GM12878 (cell line): ENCODE results near the gene SNN. TPM values are rescaled to one million over a fixed set of nuclear protein-coding genes. Genes with fewer than 3 reads are reported as not detected.

Experiments
- ATAC-seq: fragments of 200-7000 bp; cut with Tn5 transposase; 3 replicates; pipeline ENCODE4 v1.9.1; 2020; ENCODE audit warnings: mild to moderate bottlenecking, moderate library complexity
- BruUV-seq: library from RNA; stranded (reverse); fragments of 400-500 nt; replicated peaks from 2 replicates; lab custom pipeline; 2021; lab: Mats Ljungman, UMichigan
- CTCF ChIA-PET: fragments of 300-600 bp; sonication (Branson Sonifier 250); formaldehyde crosslinking; extraction: SDS; loops from one replicate; lab custom pipeline; 2021; ENCODE audit warnings: inconsistent platforms; lab: Yijun Ruan, JAX
- POLR2A ChIA-PET: fragments of 350-600 bp; formaldehyde crosslinking; extraction: SDS; loops from one replicate; lab custom pipeline; 2021; ENCODE audit warnings: inconsistent platforms; lab: Charles Lee
- RAD21 ChIA-PET: fragments of 300-600 bp; sonication (Branson Sonifier 250); formaldehyde crosslinking; loops from one replicate; lab custom pipeline; 2023; ENCODE audit warnings: antibody characterized with exemption; ENCODE audit not compliant: unreplicated experiment; lab: Charles Lee
- SMC1A ChIA-PET: fragments of 300-600 bp; sonication (Branson Sonifier 250); formaldehyde crosslinking; loops from one replicate; lab custom pipeline; 2023; ENCODE audit not compliant: unreplicated experiment, uncharacterized antibody; lab: Charles Lee
- DNase-seq: peaks from one replicate; pipeline ENCODE4 v3.0.0-alpha.2; 2011; ENCODE audit warnings: low read depth, low spot score
- FAIRE-seq: peaks from 3 replicates; lab custom pipeline; 2011; peaks lifted over from hg19 to GRCh38; lab: Jason Lieb, UNC
- H2AFZ ChIP-seq: 2 replicates; pipeline ENCODE4 v1.6.0; 2011; ENCODE audit warnings: low read depth, low read length, control low read depth; ENCODE audit not compliant: control insufficient read depth
- H3K27ac ChIP-seq: 2 replicates; pipeline ENCODE4 v1.5.1; 2011; ENCODE audit warnings: control low read depth; ENCODE audit not compliant: control insufficient read depth, insufficient read depth
- H3K27me3 ChIP-seq, 2 experiments: replicated peaks in 1 of 2; 2 replicates each; pipeline versions ENCODE4 v1.6.0 to v1.6.1; 2011; ENCODE audit warnings: low read length in 1 of 2; ENCODE audit not compliant: control insufficient read depth in 2 of 2, insufficient read depth in 2 of 2
- H3K36me3 ChIP-seq, 2 experiments: 2 replicates each; pipeline ENCODE4 v1.5.1; 2011; ENCODE audit warnings: low read length in 1 of 2; ENCODE audit not compliant: control insufficient read depth in 2 of 2, insufficient read depth in 2 of 2
- H3K4me1 ChIP-seq: 2 replicates; pipeline ENCODE4 v1.6.1; 2011; ENCODE audit warnings: mild to moderate bottlenecking, low read length, moderate library complexity, mixed read lengths; ENCODE audit not compliant: control insufficient read depth, insufficient read depth
- H3K4me2 ChIP-seq: 2 replicates; pipeline ENCODE4 v1.6.0; 2011; ENCODE audit warnings: control low read depth; ENCODE audit not compliant: control insufficient read depth, insufficient read depth
- H3K4me3 ChIP-seq: fragments of 200-600 bp; sonication (generic); 2 replicates; pipeline ENCODE4 v1.5.1; 2016
- H3K79me2 ChIP-seq: 2 replicates; pipeline ENCODE4 v1.6.0; 2011; ENCODE audit warnings: low read length; ENCODE audit not compliant: control insufficient read depth, insufficient read depth
- H3K9ac ChIP-seq: 2 replicates; pipeline ENCODE4 v1.8.0; 2011; ENCODE audit warnings: low read length, control low read depth, mixed read lengths; ENCODE audit not compliant: control insufficient read depth, insufficient read depth
- H3K9me3 ChIP-seq: replicated peaks from 3 replicates; pipeline ENCODE4 v1.5.1; 2011; ENCODE audit warnings: mild to moderate bottlenecking, low read length; ENCODE audit not compliant: control insufficient read depth, insufficient read depth
- H4K20me1 ChIP-seq: 2 replicates; pipeline ENCODE4 v1.6.0; 2011; ENCODE audit not compliant: control insufficient read depth, insufficient read depth
- BCL11A ChIP-seq: IDR thresholded peaks from 2 replicates; pipeline ENCODE4 v1.6.1; 2011; ENCODE audit warnings: low read depth, low read length
- NFXL1 ChIP-seq: fragments of 450-650 bp; IDR thresholded peaks from 2 replicates; pipeline ENCODE4 v1.6.1; 2017; ENCODE audit warnings: antibody characterized with exemption, mild to moderate bottlenecking, borderline replicate concordance
- ZNF24 ChIP-seq: fragments of 450-650 bp; IDR thresholded peaks from 2 replicates; pipeline ENCODE4 v1.6.1; 2017; ENCODE audit warnings: antibody characterized with exemption, mild to moderate bottlenecking
- whole genome bisulfite sequencing: methylation state at CpG from one replicate; pipeline ENCODE4 v1.1.6; 2016; ENCODE audit warnings: low lambda C conversion rate; ENCODE audit not compliant: insufficient replicate concordance, insufficient coverage; ENCODE audit errors: missing lambda C conversion rate; 5-methylcytosine and 5-hydroxymethylcytosine counted together
- in situ Hi-C: fragments of 300-500 bp; cut with MboI; formaldehyde crosslinking; loops from 9 replicates; pipeline ENCODE4 v1.14.3; 2018; ENCODE audit warnings: mixed read lengths
- intact Hi-C: fragments of 100-400 bp; cut with micrococcal nuclease; formaldehyde crosslinking; loops from one replicate; pipeline ENCODE4 v1.14.2; 2022; ENCODE audit not compliant: unreplicated experiment
- polyA plus RNA-seq, 11 experiments: library from polyadenylated mRNA; depleted of rRNA in 4 of 11; unstranded in 6 of 11; stranded (reverse) in 5 of 11; fragments of >200 nt; fragmentation: Nextera tagmentation in 4 of 11; fragmentation: Illumina TruSeq in 1 of 11; extraction: Ambion mirVana in 4 of 11; extraction: Trizol in 1 of 11; gene quantifications; 1 replicate in 1 of 11; 2 replicates in 10 of 11; pipeline versions ENCODE4 v1.2.1 to v1.2.3, GENCODE V29; 2011 to 2016; ENCODE audit warnings: inconsistent platforms in 2 of 11, missing spikeins in 2 of 11, low read depth in 1 of 11
- total RNA-seq, 4 experiments: library from RNA; depleted of rRNA in 3 of 4; stranded (reverse); fragments of >200 nt in 3 of 4; fragmentation: Illumina TruSeq in 1 of 4; extraction: Trizol in 1 of 4; gene quantifications; 2 replicates each; pipeline versions ENCODE4 v1.2.1 to v1.2.3, GENCODE V29; 2013 to 2021

The SNN gene
- total and polyA plus RNA-seq, 10 of the 15 experiments (the other 5 are each of a cell fraction or from before 2014, with no cell fraction given): 2.2 to 43.4 (median 27.8) TPM

DNA sequence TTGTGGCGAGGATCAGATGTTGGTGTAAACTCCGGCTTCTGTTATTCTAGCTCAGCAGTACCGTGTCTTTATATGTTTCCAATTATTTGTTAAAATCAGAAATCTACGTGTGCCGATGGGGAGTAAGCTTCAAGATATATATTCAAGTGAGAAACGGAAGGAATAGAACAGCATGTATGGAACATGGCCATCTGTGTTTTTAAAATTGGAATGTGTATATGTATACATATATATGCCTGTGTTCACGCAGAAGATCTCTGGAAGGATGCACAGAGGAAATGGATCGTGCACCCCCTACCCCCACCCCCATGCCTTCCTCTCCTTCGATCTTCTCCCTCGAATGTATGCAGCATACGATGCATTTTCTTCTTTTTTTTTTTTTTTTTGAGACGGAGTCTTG, 7.7 kb upstream of the SNN start:
- no peak overlapping the region for H3K9ac ChIP-seq
- TF ChIP-seq BCL11A (no peak), NFXL1 (no peak)
- TF ChIP-seq, all 136 proteins: peak for 0
- ATAC-seq (no peak), DNase-seq (no peak), FAIRE-seq (no peak)
- RAD21 ChIA-PET: no interaction called here
- CTCF ChIA-PET: interaction anchor here (0.8 to 2.1 kb wide), 4 partner anchors 18 to 261 kb away, joined by 3 to 5 read pairs (median 4); no protein-coding TSS in a partner anchor
- H3K27me3 ChIP-seq: no peaks in the 10 kb centered on the region
- H3K4me2 ChIP-seq: no peak overlapping the region
- H3K4me1 ChIP-seq: peaks cover 9% of the 10 kb centered on the region
- in situ Hi-C loops (loop anchor here (25.0 kb wide), 1 partner anchor 698 kb away; no protein-coding TSS in a partner anchor), intact Hi-C loops (no loop called here)
- POLR2A ChIA-PET: interaction anchor here (0.9 to 1.0 kb wide), 2 partner anchors 13 to 236 kb away, joined by 3 read pairs; no protein-coding TSS in a partner anchor
- WGBS: 66% methylated on average over 11 of the region's 12 CpGs
- H3K36me3 ChIP-seq: no peaks in the 10 kb centered on the region
- no TSS peak for BruUV-seq
- no peak overlapping the region for H3K27ac ChIP-seq
- H3K4me3 ChIP-seq: no peak overlapping the region
- no peak overlapping the region for H2AFZ ChIP-seq
- no peaks in the 10 kb centered on the region for H4K20me1 ChIP-seq
- SMC1A ChIA-PET: interaction anchor here (1.2 kb wide), 1 partner anchor 11 kb away, joined by 3 read pairs; no protein-coding TSS in a partner anchor
- no peaks in the 10 kb centered on the region for H3K79me2 ChIP-seq
- H3K9me3 ChIP-seq: no peaks in the 10 kb centered on the region

DNA sequence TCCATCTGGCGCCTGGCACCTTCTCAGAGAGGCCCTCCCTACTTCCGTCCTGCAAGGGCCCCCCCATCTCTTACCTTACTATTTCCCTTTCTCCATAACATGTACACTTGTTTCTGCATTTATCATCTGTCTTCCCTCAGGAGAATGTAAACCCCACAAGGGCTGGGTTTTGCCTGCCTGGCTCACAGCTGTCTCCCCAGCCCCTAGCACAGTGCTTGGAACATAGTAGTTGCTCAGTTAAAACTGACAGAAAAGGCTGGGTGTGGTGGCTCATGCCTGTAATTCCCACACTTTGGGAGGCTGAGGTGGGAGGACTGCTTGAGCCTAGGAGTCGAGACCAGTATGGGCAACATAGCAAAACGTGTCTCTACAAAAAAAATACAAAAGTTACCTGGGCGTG, 5.7 kb upstream of the SNN start:
- ATAC-seq: no peak
- 76% methylated on average over 5 of the region's 5 CpGs for WGBS
- POLR2A ChIA-PET: no interaction called here

More for the DNA sequence above, 5.7 kb upstream of the SNN start:
- SMC1A ChIA-PET: no interaction called here
- no peak overlapping the region for H3K4me2 ChIP-seq
- H3K36me3 ChIP-seq: no peaks in the 10 kb centered on the region
- H3K79me2 ChIP-seq: no peaks in the 10 kb centered on the region
- peaks cover 7% of the 10 kb centered on the region for H3K4me1 ChIP-seq
- no peak overlapping the region for H3K9ac ChIP-seq
- RAD21 ChIA-PET: interaction anchor here (0.9 kb wide), 1 partner anchor 76 kb away, joined by 3 read pairs; the partner anchor contains the start of gene LITAF
- H3K9me3 ChIP-seq: no peaks in the 10 kb centered on the region
- no peak overlapping the region for H2AFZ ChIP-seq
- H3K4me3 ChIP-seq: no peak overlapping the region
- no peak for TF ChIP-seq ZNF24
- no TSS peak for BruUV-seq
- DNase-seq: no peak
- no peak for FAIRE-seq
- intact Hi-C loops: no loop called here
- H3K27me3 ChIP-seq: no peaks in the 10 kb centered on the region
- CTCF ChIA-PET: interaction anchor here (0.8 to 1.5 kb wide), 2 partner anchors 13 to 19 kb away, joined by 3 read pairs; no protein-coding TSS in a partner anchor
- in situ Hi-C loops: loop anchor here (25.0 kb wide), 1 partner anchor 700 kb away; no protein-coding TSS in a partner anchor
- no peak overlapping the region for H3K27ac ChIP-seq
- H4K20me1 ChIP-seq: no peaks in the 10 kb centered on the region
